SIG-M5 treated with dmso at 0.1 percent for 504 hours (cell line): Measurements from ENCODE around the gene TNRC6C.
"Not testable (repeated sequence)": the region's sequence is repeated elsewhere in the genome, so short reads cannot be mapped to it uniquely, and the experiment has no call there.

Experiments used
- DNase-seq: peaks from one replicate; lab custom pipeline; 2025; ENCODE audit not compliant: unreplicated experiment; lab: John Stamatoyannopoulos, UW

TNRC6C gene

GRCh38 chr17:78042542-78042941, 84.0 kb downstream of the TNRC6C start:
- no peak for DNase-seq

- no peak for DNase-seq
Observed at GRCh38 chr17:78043031-78043430, 84.5 kb downstream of the TNRC6C start.

GRCh38 chr17:78044280-78044835, 85.9 kb downstream of the TNRC6C start:
- no peak for DNase-seq

GRCh38 chr17:78045316-78045715, 86.8 kb downstream of the TNRC6C start:
- no peak for DNase-seq

- DNase-seq: no peak
Observed at GRCh38 chr17:78046923-78047322, 88.4 kb downstream of the TNRC6C start.

GRCh38 chr17:78048346-78049292, 90.1 kb downstream of the TNRC6C start:
- DNase-seq: no peak

GRCh38 chr17:78049609-78050008, 91.1 kb downstream of the TNRC6C start:
- DNase-seq: no peak

GRCh38 chr17:78051186-78051972, 92.9 kb downstream of the TNRC6C start:
- DNase-seq: no peak

- DNase-seq: no peak
Observed at GRCh38 chr17:78053777-78054468, 95.4 kb downstream of the TNRC6C start.

- DNase-seq: no peak
Observed at GRCh38 chr17:78057113-78057740, 98.7 kb downstream of the TNRC6C start.

GRCh38 chr17:78058001-78058400, 99.5 kb downstream of the TNRC6C start:
- DNase-seq: no peak

- no peak for DNase-seq
Observed at GRCh38 chr17:78058581-78058980, 100.1 kb downstream of the TNRC6C start.

- DNase-seq: no peak
Observed at GRCh38 chr17:78062596-78062995, 104.1 kb downstream of the TNRC6C start.

- no peak for DNase-seq
Observed at GRCh38 chr17:78063489-78063888, 105.0 kb downstream of the TNRC6C start.

- DNase-seq: no peak
Observed at GRCh38 chr17:78064708-78065107, 106.2 kb downstream of the TNRC6C start.

- DNase-seq: not testable (repeated sequence)
Observed at GRCh38 chr17:78066976-78067375, 108.5 kb downstream of the TNRC6C start.

- DNase-seq: no peak
Observed at GRCh38 chr17:78069695-78070094, 111.2 kb downstream of the TNRC6C start.

GRCh38 chr17:78072961-78073360, 114.5 kb downstream of the TNRC6C start:
- no peak for DNase-seq

- DNase-seq: no peak
Observed at GRCh38 chr17:78075011-78075410, 116.5 kb downstream of the TNRC6C start.

GRCh38 chr17:78075545-78075944, 117.0 kb downstream of the TNRC6C start:
- DNase-seq: no peak

- no peak for DNase-seq
Observed at GRCh38 chr17:78079253-78079652, 120.8 kb downstream of the TNRC6C start.
